ENCODE data around the gene SMS.

DNA sequence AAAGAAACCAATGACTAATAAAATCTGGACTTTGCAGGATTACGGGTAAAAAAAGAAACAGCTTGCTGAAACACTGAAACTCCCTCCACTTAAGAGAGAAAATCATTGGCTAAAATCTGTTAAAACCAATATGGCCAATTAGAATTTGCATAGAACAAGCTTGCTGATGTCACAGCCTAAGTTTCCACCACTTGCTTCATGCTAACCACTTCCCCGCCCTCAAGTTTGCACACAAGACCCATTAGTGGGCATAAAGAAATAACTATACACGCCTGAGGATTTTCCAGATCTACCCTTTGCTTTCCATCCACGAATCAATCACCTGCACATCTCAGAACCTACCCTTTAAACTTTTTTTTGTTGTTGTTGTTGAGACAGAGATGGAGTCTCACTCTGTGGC, 48.9 kb downstream of the SMS start:
- TF ChIP-seq, protein P1, sequence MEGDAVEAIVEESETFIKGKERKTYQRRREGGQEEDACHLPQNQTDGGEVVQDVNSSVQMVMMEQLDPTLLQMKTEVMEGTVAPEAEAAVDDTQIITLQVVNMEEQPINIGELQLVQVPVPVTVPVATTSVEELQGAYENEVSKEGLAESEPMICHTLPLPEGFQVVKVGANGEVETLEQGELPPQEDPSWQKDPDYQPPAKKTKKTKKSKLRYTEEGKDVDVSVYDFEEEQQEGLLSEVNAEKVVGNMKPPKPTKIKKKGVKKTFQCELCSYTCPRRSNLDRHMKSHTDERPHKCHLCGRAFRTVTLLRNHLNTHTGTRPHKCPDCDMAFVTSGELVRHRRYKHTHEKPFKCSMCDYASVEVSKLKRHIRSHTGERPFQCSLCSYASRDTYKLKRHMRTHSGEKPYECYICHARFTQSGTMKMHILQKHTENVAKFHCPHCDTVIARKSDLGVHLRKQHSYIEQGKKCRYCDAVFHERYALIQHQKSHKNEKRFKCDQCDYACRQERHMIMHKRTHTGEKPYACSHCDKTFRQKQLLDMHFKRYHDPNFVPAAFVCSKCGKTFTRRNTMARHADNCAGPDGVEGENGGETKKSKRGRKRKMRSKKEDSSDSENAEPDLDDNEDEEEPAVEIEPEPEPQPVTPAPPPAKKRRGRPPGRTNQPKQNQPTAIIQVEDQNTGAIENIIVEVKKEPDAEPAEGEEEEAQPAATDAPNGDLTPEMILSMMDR (IDR thresholded peaks at IDR 0.05) = no peak
- TF ChIP-seq POLR2A (IDR thresholded peaks at IDR 0.05) = no peak

Data from breast epithelium (tissue), 3 donors.